NB4 (cell line): ENCODE results near the gene CFAP161.

ENCODE experiments used
- MYC ChIP-seq: IDR thresholded peaks from 2 replicates; pipeline ENCODE4 v1.6.1; 2011; ENCODE audit warnings: low read depth, low read length
- POLR2A ChIP-seq: IDR thresholded peaks from 2 replicates; pipeline ENCODE4 v1.6.1; 2011; ENCODE audit warnings: mild to moderate bottlenecking; ENCODE audit not compliant: insufficient read length; ENCODE audit errors: extremely low read depth
- TF ChIP-seq, protein P1 (sequence below): IDR thresholded peaks from one replicate; pipeline ENCODE4 v1.5.1; 2012; ENCODE audit warnings: low read depth, low read length
- TF ChIP-seq, protein P2 (sequence below): IDR thresholded peaks from 2 replicates; pipeline ENCODE4 v1.6.1; 2011; ENCODE audit warnings: low read depth, low read length

DNA sequence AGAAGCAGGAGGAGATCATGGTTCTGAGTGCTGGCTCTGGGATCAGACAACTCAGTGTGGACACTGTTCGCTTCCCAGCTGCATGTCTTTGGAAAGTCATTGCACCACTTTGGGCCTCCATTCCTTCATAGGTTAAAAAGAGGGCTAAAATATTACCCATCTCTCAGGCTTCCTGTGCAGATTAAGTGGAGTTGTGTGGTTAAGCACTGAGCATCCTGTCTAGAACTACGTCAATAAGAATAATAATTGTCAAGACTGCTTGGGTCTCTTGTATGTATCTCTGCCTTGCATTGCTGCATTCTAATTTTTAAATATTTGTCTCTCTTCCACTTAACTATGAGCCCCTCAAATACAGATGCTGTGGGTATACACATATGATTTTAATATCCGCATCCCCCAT is 22.3 kb downstream of the CFAP161 start:
- TF ChIP-seq, protein P1, sequence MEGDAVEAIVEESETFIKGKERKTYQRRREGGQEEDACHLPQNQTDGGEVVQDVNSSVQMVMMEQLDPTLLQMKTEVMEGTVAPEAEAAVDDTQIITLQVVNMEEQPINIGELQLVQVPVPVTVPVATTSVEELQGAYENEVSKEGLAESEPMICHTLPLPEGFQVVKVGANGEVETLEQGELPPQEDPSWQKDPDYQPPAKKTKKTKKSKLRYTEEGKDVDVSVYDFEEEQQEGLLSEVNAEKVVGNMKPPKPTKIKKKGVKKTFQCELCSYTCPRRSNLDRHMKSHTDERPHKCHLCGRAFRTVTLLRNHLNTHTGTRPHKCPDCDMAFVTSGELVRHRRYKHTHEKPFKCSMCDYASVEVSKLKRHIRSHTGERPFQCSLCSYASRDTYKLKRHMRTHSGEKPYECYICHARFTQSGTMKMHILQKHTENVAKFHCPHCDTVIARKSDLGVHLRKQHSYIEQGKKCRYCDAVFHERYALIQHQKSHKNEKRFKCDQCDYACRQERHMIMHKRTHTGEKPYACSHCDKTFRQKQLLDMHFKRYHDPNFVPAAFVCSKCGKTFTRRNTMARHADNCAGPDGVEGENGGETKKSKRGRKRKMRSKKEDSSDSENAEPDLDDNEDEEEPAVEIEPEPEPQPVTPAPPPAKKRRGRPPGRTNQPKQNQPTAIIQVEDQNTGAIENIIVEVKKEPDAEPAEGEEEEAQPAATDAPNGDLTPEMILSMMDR, result no peak
- TF ChIP-seq POLR2A (no peak), MYC (no peak)
- TF ChIP-seq, protein P2, sequence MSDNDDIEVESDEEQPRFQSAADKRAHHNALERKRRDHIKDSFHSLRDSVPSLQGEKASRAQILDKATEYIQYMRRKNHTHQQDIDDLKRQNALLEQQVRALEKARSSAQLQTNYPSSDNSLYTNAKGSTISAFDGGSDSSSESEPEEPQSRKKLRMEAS, result no peak
